Prostate gland (tissue), 2 donors: ENCODE results near the gene TBC1D32. TPM values are rescaled to one million over a fixed set of nuclear protein-coding genes. Genes with fewer than 3 reads are reported as not detected.
"Not testable (repeated sequence)": the region's sequence is repeated elsewhere in the genome, so short reads cannot be mapped to it uniquely, and the experiment has no call there.

Source experiments
- DNase-seq: peaks from one replicate; pipeline ENCODE4 v3.0.0-alpha.2; 2019; ENCODE audit warnings: low spot score
- H3K27ac ChIP-seq, 2 donors: fragments of 200-600 bp; sonication (generic); 2 replicates each; pipeline ENCODE4 v1.5.1; 2017 to 2019
- H3K27me3 ChIP-seq: fragments of 200-600 bp; sonication (generic); replicated peaks from 2 replicates; pipeline ENCODE4 v1.5.1; 2019; ENCODE audit not compliant: insufficient read depth
- H3K36me3 ChIP-seq, 2 donors: fragments of 200-600 bp; sonication (generic); 1 replicate in 1 of 2; 2 replicates in 1 of 2; pipeline versions ENCODE4 v1.5.1 to v1.8.1; 2017 to 2019
- H3K4me1 ChIP-seq: fragments of 200-600 bp; sonication (generic); replicated peaks from 2 replicates; pipeline ENCODE4 v1.5.1; 2019
- H3K4me3 ChIP-seq, 2 donors: fragments of 200-600 bp; sonication (generic); 2 replicates each; pipeline ENCODE4 v1.5.1; 2017 to 2019
- H3K9me3 ChIP-seq: fragments of 200-600 bp; sonication (generic); 2 replicates; pipeline ENCODE4 v1.5.1; 2017
- CTCF ChIP-seq, 4 experiments: fragments of 200-600 bp in 2 of 4; fragments of 450-650 bp in 2 of 4; sonication (generic) in 2 of 4; IDR thresholded peaks; 1 replicate in 3 of 4; 2 replicates in 1 of 4; pipeline ENCODE4 v1.5.1; 2016 to 2019; ENCODE audit warnings: antibody characterized with exemption in 4 of 4, mild to moderate bottlenecking in 2 of 4, moderate library complexity in 2 of 4
- POLR2A ChIP-seq: fragments of 450-650 bp; IDR thresholded peaks from one replicate; pipeline ENCODE4 v1.6.1; 2016; ENCODE audit warnings: antibody characterized with exemption, mild to moderate bottlenecking
- POLR2AphosphoS5 ChIP-seq: sonication (generic); formaldehyde crosslinking; IDR thresholded peaks from one replicate; pipeline ENCODE4 v1.6.1; 2017; ENCODE audit warnings: antibody characterized with exemption
- WGBS: methylation state at CpG from one replicate; pipeline ENCODE4 v1.1.5; 2018; 5-methylcytosine and 5-hydroxymethylcytosine counted together
- intact Hi-C: fragments of 100-400 bp; cut with DNase I; formaldehyde crosslinking; loops from one replicate; pipeline ENCODE4 v1.14.2; 2022
- total RNA-seq, 2 donors: library from RNA; depleted of rRNA; stranded (reverse); fragments of >200 nt; gene quantifications; one replicate each; pipeline ENCODE4 v1.1.0, GENCODE V29; 2016

Gene TBC1D32
- total RNA-seq, 2 donors from 2014 or later = 10.7 to 11.1 TPM

- TF ChIP-seq POLR2AphosphoS5 = no peak
- TF ChIP-seq POLR2A = no peak
- no peak for TF ChIP-seq CTCF (IDR thresholded peaks at IDR 0.05)
- H3K27ac ChIP-seq = no peak overlapping the region
- WGBS = 48% methylated on average over 2 of the region's 2 CpGs
Measured at GRCh38 chr6:121223212-121223611, 111.1 kb downstream of the TBC1D32 start.

DNA sequence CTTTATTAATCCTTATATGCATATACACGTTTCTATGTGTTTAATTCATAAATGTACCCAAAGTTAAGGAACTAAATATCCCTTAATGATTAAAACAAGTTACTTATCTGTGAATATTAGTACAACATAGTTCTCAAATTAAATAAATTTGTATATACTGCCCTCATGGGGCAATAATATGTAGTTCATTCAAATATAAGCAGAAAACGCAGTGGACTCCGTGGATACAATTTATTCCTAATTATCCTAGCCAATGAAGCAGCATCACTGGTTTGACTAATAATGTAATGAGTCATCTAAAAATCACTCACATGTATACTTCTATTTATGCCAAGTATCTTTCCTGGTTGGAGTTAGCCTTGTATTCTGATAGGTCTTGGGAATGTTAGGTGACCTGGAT lies 111.6 kb downstream of the TBC1D32 start:
- TF ChIP-seq POLR2AphosphoS5 = no peak
- TF ChIP-seq CTCF (IDR thresholded peaks at IDR 0.05) = peak in 1 of 4 experiments; percentile 6
- intact Hi-C loops = no loop called here
- Histone ChIP-seq H3K9me3 (no peaks in the 10 kb centered on the region), H3K27ac (no peak overlapping the region), H3K27me3 (no peaks in the 10 kb centered on the region), H3K4me3 (no peak overlapping the region), H3K36me3 (no peaks in the 10 kb centered on the region), H3K4me1 (no peaks in the 10 kb centered on the region)
- DNase-seq = no peak
- WGBS = 38% methylated on average over 3 of the region's 3 CpGs

More at GRCh38 chr6:121223212-121223611, 111.1 kb downstream of the TBC1D32 start:
- Histone ChIP-seq H3K9me3 (no peaks in the 10 kb centered on the region), H3K27me3 (no peaks in the 10 kb centered on the region), H3K4me1 (no peaks in the 10 kb centered on the region), H3K36me3 (no peaks in the 10 kb centered on the region), H3K4me3 (no peak overlapping the region)
- no peak for DNase-seq
- intact Hi-C loops = no loop called here

DNA sequence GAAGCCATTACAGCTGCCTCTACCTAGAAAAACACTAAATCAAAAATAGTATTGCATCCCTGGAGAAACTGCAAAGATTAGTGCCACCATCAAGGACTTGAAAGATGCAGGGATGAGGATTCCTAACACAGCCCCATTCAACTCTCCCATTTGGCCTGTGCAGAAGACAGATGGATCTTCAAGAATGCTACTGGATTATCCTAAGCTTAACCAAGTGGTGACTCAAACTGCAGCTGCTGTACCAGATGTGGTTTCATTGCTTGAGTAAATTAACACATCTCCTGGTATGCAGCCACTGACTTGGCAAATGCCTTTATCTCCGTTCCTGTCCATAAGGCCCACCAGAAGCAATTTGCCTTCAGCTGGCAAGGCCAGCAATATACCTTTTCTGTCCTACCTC lies 117.4 kb downstream of the TBC1D32 start:
- Histone ChIP-seq H3K36me3 (no peaks in the 10 kb centered on the region), H3K9me3 (no peaks in the 10 kb centered on the region), H3K4me1 (no peaks in the 10 kb centered on the region), H3K27me3 (no peaks in the 10 kb centered on the region), H3K4me3 (no peak overlapping the region), H3K27ac (no peak overlapping the region)
- 100% methylated on average over 1 of the region's 1 CpG for WGBS
- DNase-seq = no peak
- intact Hi-C loops = no loop called here
- TF ChIP-seq CTCF (IDR thresholded peaks at IDR 0.05) (no peak), POLR2A (no peak), POLR2AphosphoS5 (no peak)

GRCh38 chr6:121213341-121213740 lies 120.9 kb downstream of the TBC1D32 start:
- H3K27ac ChIP-seq, H3K36me3 ChIP-seq, H3K4me3 ChIP-seq, intact Hi-C loops, H3K27me3 ChIP-seq, H3K9me3 ChIP-seq, DNase-seq, H3K4me1 ChIP-seq: not testable (repeated sequence)
- WGBS = 95% methylated on average over 2 of the region's 2 CpGs

GRCh38 chr6:121210943-121211342 lies 123.3 kb downstream of the TBC1D32 start:
- WGBS = 83% methylated on average over 5 of the region's 5 CpGs

More at GRCh38 chr6:121210943-121211342, 123.3 kb downstream of the TBC1D32 start:
- H3K27ac ChIP-seq = no peak overlapping the region
- intact Hi-C loops = no loop called here
- TF ChIP-seq POLR2A (no peak), POLR2AphosphoS5 (no peak), CTCF (IDR thresholded peaks at IDR 0.05) (no peak)
- no peaks in the 10 kb centered on the region for H3K4me1 ChIP-seq
- no peaks in the 10 kb centered on the region for H3K36me3 ChIP-seq
- no peak overlapping the region for H3K4me3 ChIP-seq
- H3K9me3 ChIP-seq = no peaks in the 10 kb centered on the region
- no peak for DNase-seq
- no peaks in the 10 kb centered on the region for H3K27me3 ChIP-seq
